MM.1S (cell line): ENCODE results near the gene ZKSCAN3.

Source experiments
- CTCF ChIP-seq: fragments of 300-600 bp; sonication (generic); IDR thresholded peaks from 2 replicates; pipeline ENCODE4 v1.5.1; 2016; ENCODE audit warnings: antibody characterized with exemption, low read length, mixed read lengths
- EZH2 ChIP-seq: fragments of 300-600 bp; sonication (generic); optimal IDR thresholded peaks from 2 replicates; pipeline ENCODE3; 2017; ENCODE audit warnings: low read depth, mild to moderate bottlenecking, antibody characterized with exemption, low read length, mixed read lengths
- EZH2phosphoT487 ChIP-seq: fragments of 300-600 bp; sonication (generic); IDR thresholded peaks from 2 replicates; pipeline ENCODE4 v1.6.1; 2018; ENCODE audit warnings: antibody characterized with exemption, low read length

- TF ChIP-seq EZH2 (no peak), CTCF (no peak), EZH2phosphoT487 (no peak)
These were observed 20.7 kb downstream of the ZKSCAN3 start for GRCh38 chr6:28370440-28370839.
